PFSK-1 (cell line): Measurements from ENCODE around the gene LZTS2.

Experiments used
- FOXP2 ChIP-seq: optimal IDR thresholded peaks from 2 replicates; pipeline ENCODE3; 2011; ENCODE audit warnings: borderline replicate concordance, control low read depth, inconsistent platforms; ENCODE audit not compliant: insufficient read depth; ENCODE audit errors: extremely low read length, extremely low read depth
- POLR2AphosphoS5 ChIP-seq: IDR thresholded peaks from 2 replicates; pipeline ENCODE4 v1.6.1; 2012; ENCODE audit warnings: low read depth, mild to moderate bottlenecking, control low read depth, low read length, moderate library complexity
- REST ChIP-seq, 2 experiments: IDR thresholded peaks; 2 replicates each; pipeline versions ENCODE4 v1.6.1 to v1.8.0; 2011 to 2012; ENCODE audit warnings: low read depth in 2 of 2, low read length in 2 of 2, control low read depth in 1 of 2, inconsistent platforms in 1 of 2, mild to moderate bottlenecking in 1 of 2, moderate library complexity in 1 of 2; ENCODE audit not compliant: insufficient read depth in 1 of 2
- SIN3A ChIP-seq: IDR thresholded peaks from 2 replicates; pipeline ENCODE4 v1.6.1; 2012; ENCODE audit warnings: mild to moderate bottlenecking, low read length, moderate library complexity, borderline replicate concordance; ENCODE audit not compliant: insufficient read depth
- TAF1 ChIP-seq: IDR thresholded peaks from 2 replicates; pipeline ENCODE4 v1.6.1; 2012; ENCODE audit warnings: low read length, control low read depth, borderline replicate concordance; ENCODE audit not compliant: insufficient read depth

LZTS2 gene

GRCh38 chr10:101005361-101005760, 5.8 kb downstream of the LZTS2 start:
- no peak for TF ChIP-seq TAF1
- TF ChIP-seq FOXP2, result no peak
- TF ChIP-seq REST (IDR thresholded peaks at IDR 0.05; ENCODE audit: insufficient read depth in 1 of 2, low read depth in 2 of 2, low read length in 2 of 2), result no peak
- no peak for TF ChIP-seq POLR2AphosphoS5
- TF ChIP-seq SIN3A, result no peak

- TF ChIP-seq FOXP2, result no peak
- TF ChIP-seq SIN3A, result no peak
- TF ChIP-seq TAF1, result no peak
- no peak for TF ChIP-seq REST (IDR thresholded peaks at IDR 0.05; ENCODE audit: insufficient read depth in 1 of 2, low read depth in 2 of 2, low read length in 2 of 2)
- TF ChIP-seq POLR2AphosphoS5, result no peak
Observed at GRCh38 chr10:101005869-101006567, 6.4 kb downstream of the LZTS2 start.

- TF ChIP-seq POLR2AphosphoS5 (0 out of 2 replicates have a peak, but pooled peaks have one; percentile 21), REST (IDR thresholded peaks at IDR 0.05; ENCODE audit: insufficient read depth in 1 of 2, low read depth in 2 of 2, low read length in 2 of 2) (no peak)
Observed at GRCh38 chr10:101006593-101007098, 7.0 kb downstream of the LZTS2 start.

- TF ChIP-seq SIN3A (no peak), FOXP2 (no peak), REST (IDR thresholded peaks at IDR 0.05; ENCODE audit: insufficient read depth in 1 of 2, low read depth in 2 of 2, low read length in 2 of 2) (no peak), POLR2AphosphoS5 (no peak), TAF1 (no peak)
Observed at GRCh38 chr10:101007099-101007711, 7.6 kb downstream of the LZTS2 start.
